GM20000 (cell line): Measurements from ENCODE around the gene KDM3A.

Source experiments
- DNase-seq: peaks from one replicate; pipeline ENCODE4 v3.0.0; 2012; ENCODE audit warnings: low spot score
- CTCF ChIP-seq: IDR thresholded peaks from 2 replicates; pipeline ENCODE4 v1.5.1; 2012; ENCODE audit warnings: mild to moderate bottlenecking, control low read depth; ENCODE audit errors: extremely low read depth, missing control alignments

KDM3A gene

DNA sequence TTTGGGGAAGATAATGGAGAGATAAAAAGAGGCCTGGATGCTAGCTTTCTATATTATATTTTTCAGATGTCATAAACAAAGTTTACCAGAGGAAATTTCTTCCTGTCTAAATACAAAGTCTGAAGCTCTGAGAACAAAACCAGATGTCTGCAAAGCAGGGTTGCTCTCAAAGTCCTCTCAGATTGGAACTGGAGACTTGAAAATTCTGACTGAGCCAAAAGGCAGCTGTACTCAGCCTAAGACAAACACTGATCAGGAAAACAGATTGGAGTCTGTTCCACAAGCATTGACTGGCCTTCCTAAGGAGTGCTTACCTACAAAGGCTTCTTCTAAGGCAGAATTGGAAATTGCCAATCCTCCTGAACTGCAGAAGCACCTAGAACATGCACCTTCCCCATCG is 25.1 kb downstream of the KDM3A start:
- no peak for TF ChIP-seq CTCF
- DNase-seq = no peak

DNA sequence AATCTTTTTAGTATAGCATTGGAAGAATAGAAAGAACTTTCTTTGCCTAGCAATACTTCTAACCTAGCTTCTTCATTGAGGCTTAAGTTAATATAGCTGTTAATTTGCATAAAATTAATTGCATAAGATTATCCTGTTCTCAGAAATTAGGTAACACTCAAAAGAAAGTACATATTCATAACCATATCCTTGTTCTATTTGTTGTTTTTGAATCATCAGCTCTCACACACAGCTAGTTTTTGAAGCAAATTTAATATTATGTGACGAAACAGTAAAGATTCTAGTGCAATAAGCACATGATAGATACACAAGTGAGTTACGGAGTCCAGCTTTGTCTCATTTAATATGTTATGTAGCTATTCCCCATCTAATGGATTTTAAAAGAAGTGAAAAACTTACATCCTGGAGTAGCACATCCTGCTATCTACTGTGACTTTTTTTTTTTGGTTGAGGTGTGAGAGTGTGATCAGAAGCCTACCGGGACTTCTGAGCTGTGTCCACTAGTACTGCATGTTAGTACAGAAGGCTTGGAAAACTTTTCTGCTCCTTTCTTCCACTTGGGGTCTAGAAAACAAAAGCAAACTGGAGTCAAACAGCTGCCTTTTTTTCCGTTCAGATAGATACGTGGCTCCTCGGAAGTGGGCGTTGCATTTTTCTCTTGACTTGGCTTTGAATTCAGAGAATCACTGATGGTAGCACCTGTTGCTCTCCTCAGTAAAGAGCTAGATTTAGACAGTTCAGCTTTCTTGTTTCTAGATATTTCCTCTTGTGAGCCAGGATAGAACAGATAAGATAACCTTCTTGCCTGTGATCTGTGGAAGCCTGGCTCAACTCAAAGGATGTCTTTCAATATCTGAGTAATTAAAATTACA is 27.2 kb downstream of the KDM3A start:
- no peak for TF ChIP-seq CTCF
- DNase-seq = no peak

DNA sequence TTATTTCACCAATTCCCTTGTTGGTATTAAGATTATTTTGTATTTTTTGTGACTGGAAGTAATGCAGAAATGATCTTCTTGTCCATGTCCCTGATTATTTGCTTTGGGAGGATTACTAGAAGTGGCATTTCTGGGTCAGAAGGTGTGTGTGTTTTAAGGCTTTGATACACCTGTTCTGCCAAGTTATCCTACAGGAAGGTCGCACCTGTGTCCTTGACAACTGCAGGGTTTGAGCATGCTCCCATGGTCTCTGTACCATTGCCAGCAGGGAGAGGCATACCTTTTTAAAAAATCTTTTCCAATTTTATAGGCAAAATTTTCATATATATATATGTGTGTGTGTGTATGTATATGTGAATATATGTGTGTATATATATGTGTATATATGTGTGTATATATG is 29.7 kb downstream of the KDM3A start:
- no peak for TF ChIP-seq CTCF
- no peak for DNase-seq

DNA sequence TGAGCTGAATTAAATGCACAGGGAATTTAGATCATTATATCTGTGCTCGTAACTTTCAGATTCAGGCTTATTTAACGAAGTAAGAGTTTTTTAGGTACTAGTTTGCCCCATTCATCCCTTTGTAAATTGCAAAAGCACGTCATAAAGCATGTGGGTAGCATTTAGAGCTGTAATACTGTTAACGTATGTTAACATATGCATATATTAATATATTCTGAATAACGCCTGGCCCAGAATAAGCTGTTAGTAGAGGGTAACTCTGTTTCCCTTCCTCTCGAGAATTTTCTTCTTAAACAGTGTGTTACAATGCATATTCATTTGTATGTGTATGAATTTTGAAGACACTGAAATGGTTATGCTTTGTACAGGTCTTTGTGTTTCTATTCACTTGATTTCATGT is 30.5 kb downstream of the KDM3A start:
- TF ChIP-seq CTCF = no peak
- DNase-seq = no peak

DNA sequence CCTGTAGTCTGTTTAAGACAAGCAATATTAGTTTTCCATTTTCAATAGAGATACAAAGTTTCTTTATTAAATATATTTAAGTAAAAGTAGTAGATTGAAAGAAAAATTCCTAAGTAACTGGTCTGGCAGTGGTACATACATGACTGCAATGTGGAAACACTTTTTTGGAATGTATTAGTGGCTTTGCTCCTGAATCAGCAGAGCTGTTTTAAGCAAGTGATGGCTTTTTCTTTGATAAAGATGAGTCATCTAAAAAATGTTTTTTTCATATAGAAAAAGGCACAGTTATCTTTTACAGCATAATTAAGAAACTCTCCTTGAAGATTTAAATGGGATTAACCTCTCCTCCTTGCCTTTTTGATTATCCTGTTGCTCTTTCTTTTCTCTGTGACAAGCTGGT is 34.9 kb downstream of the KDM3A start:
- TF ChIP-seq CTCF = no peak
- no peak for DNase-seq

DNA sequence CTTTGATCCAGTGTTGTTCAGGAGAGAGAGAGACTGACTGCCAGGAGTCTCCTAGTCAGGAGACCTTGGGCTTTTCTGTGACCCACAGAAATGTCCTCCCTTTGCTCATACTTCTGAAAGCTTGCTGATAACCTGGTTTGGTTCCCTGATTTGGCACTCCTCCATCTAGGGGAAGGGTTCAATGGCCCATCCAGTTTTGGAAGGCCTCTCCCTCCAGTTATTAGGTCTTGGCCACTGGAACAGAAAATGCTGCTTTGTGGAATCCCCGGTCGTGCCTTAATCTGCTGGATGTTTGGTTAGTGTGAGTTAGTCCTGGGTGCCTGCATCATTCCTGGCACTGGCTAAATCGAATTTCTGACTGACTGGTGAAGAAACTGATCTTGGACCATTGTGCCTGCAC is 35.7 kb downstream of the KDM3A start:
- no peak for TF ChIP-seq CTCF
- DNase-seq = no peak

GRCh38 chr2:86477349-86477748 is 36.2 kb downstream of the KDM3A start:
- DNase-seq = no peak
- TF ChIP-seq CTCF = no peak
